CD8-positive, alpha-beta memory T cell (primary cell): ENCODE data around the gene MED27. TPM values are rescaled to one million over a fixed set of nuclear protein-coding genes. Genes with fewer than 3 reads are reported as not detected.

Experiments used
- CTCF ChIA-PET: fragments of 350-600 bp; sonication (Branson Sonifier 250); formaldehyde crosslinking; loops from one replicate; lab custom pipeline; 2021; ENCODE audit warnings: antibody characterized with exemption; lab: Charles Lee
- POLR2A ChIA-PET: fragments of 350-600 bp; sonication (Branson Sonifier 250); formaldehyde crosslinking; loops from one replicate; lab custom pipeline; 2021; ENCODE audit warnings: antibody characterized with exemption; lab: Charles Lee
- DNase-seq, 5 donors: peaks; one replicate each; pipeline versions ENCODE4 v3.0.0 to v3.0.0-alpha.2; 2020 to 2022; ENCODE audit warnings: mixed read lengths in 1 of 5
- H3K27ac ChIP-seq: one replicate; pipeline ENCODE4 v1.7.0; 2013; ENCODE audit warnings: low read depth, mild to moderate bottlenecking, low read length, moderate library complexity
- H3K27me3 ChIP-seq: 2 replicates; pipeline ENCODE4 v1.7.0; 2013; ENCODE audit warnings: low read length, mild to moderate bottlenecking; ENCODE audit not compliant: insufficient read depth, poor library complexity, severe bottlenecking
- H3K36me3 ChIP-seq: 2 replicates; pipeline ENCODE4 v1.7.0; 2013; ENCODE audit warnings: mild to moderate bottlenecking, low read length, moderate library complexity; ENCODE audit not compliant: insufficient read depth
- H3K4me1 ChIP-seq: 2 replicates; pipeline ENCODE4 v1.7.0; 2013; ENCODE audit warnings: mild to moderate bottlenecking, low read length, moderate library complexity; ENCODE audit not compliant: insufficient read depth
- H3K4me3 ChIP-seq: 2 replicates; pipeline ENCODE4 v1.7.0; 2013; ENCODE audit warnings: mild to moderate bottlenecking, low read length
- H3K9me3 ChIP-seq: 2 replicates; pipeline ENCODE4 v1.7.0; 2013; ENCODE audit warnings: mild to moderate bottlenecking, low read length
- H3K27ac Mint-ChIP-seq, 8 donors: one replicate each; pipeline ENCODE4 v1.8.0; 2020 to 2021; ENCODE audit warnings: mixed read lengths in 8 of 8, mild to moderate bottlenecking in 6 of 8, inconsistent platforms in 3 of 8, moderate library complexity in 3 of 8
- H3K27me3 Mint-ChIP-seq, 2 donors: one replicate each; pipeline ENCODE4 v1.8.0; 2020 to 2021; ENCODE audit warnings: mixed read lengths in 2 of 2, mild to moderate bottlenecking in 1 of 2, moderate library complexity in 1 of 2
- H3K36me3 Mint-ChIP-seq, 3 donors: one replicate each; pipeline ENCODE4 v1.8.0; 2020 to 2021; ENCODE audit warnings: mixed read lengths in 3 of 3, inconsistent platforms in 1 of 3, mild to moderate bottlenecking in 1 of 3
- H3K4me1 Mint-ChIP-seq, 3 donors: one replicate each; pipeline ENCODE4 v1.8.0; 2020 to 2021; ENCODE audit warnings: mixed read lengths in 3 of 3, inconsistent platforms in 1 of 3, mild to moderate bottlenecking in 1 of 3
- H3K4me3 Mint-ChIP-seq, 7 donors: one replicate each; pipeline ENCODE4 v1.8.0; 2020 to 2021; ENCODE audit warnings: mixed read lengths in 7 of 7, mild to moderate bottlenecking in 6 of 7, moderate library complexity in 4 of 7, inconsistent platforms in 2 of 7
- H3K9me3 Mint-ChIP-seq, 5 donors: one replicate each; pipeline ENCODE4 v1.8.0; 2020 to 2022; ENCODE audit warnings: mixed read lengths in 5 of 5, mild to moderate bottlenecking in 3 of 5, moderate library complexity in 2 of 5, inconsistent platforms in 1 of 5
- polyA plus RNA-seq: library from polyadenylated mRNA; unstranded; fragments of 300-500 nt; fragmentation: Illumina TruSeq; gene quantifications from one replicate; pipeline ENCODE4 v1.2.3, GENCODE V29; 2021
- total RNA-seq, 2 experiments: library from RNA; stranded (reverse); gene quantifications; one replicate each; pipeline ENCODE4 v1.2.3, GENCODE V29; 2021

The MED27 gene
- total and polyA plus RNA-seq, 3 experiments from 2014 or later: 31.6 to 39.7 (median 35.9) TPM

- POLR2A ChIA-PET: no interaction called here
- no peaks in the 10 kb centered on the region for H3K4me1 ChIP-seq
- H3K9me3 Mint-ChIP-seq: peaks cover 0 to 4% (median 0%) of the 10 kb centered on the region in 5 donors
These were observed 111.0 kb downstream of the MED27 start for GRCh38 chr9:131968632-131969031.

GRCh38 chr9:131965841-131966240 is 113.8 kb downstream of the MED27 start:
- H3K27me3 Mint-ChIP-seq: no peaks in the 10 kb centered on the region
- H3K9me3 Mint-ChIP-seq: no peaks in the 10 kb centered on the region
- CTCF ChIA-PET: no interaction called here
- H3K36me3 Mint-ChIP-seq: peaks cover 0 to 12% (median 9%) of the 10 kb centered on the region in 3 donors
- no peaks in the 10 kb centered on the region for H3K9me3 ChIP-seq
- H3K27ac ChIP-seq: no peak overlapping the region
- H3K4me1 Mint-ChIP-seq: peaks cover 5 to 7% (median 5%) of the 10 kb centered on the region in 3 donors
- POLR2A ChIA-PET: no interaction called here
- H3K27ac Mint-ChIP-seq: peak overlapping the region in 2 of 8 donors; percentile 12 to 69
- no peak for DNase-seq
- no peaks in the 10 kb centered on the region for H3K27me3 ChIP-seq
- H3K4me3 Mint-ChIP-seq: no peak overlapping the region
- no peaks in the 10 kb centered on the region for H3K4me1 ChIP-seq
- no peak overlapping the region for H3K4me3 ChIP-seq
- no peaks in the 10 kb centered on the region for H3K36me3 ChIP-seq

More at GRCh38 chr9:131968632-131969031, 111.0 kb downstream of the MED27 start:
- H3K27ac Mint-ChIP-seq: peak overlapping the region in 1 of 8 donors; percentile 33
- CTCF ChIA-PET: no interaction called here
- no peaks in the 10 kb centered on the region for H3K9me3 ChIP-seq
- no peaks in the 10 kb centered on the region for H3K27me3 ChIP-seq
- H3K4me3 Mint-ChIP-seq: no peak overlapping the region
- H3K36me3 Mint-ChIP-seq: peaks cover 6 to 19% (median 11%) of the 10 kb centered on the region in 3 donors
- H3K4me3 ChIP-seq: no peak overlapping the region
- no peaks in the 10 kb centered on the region for H3K36me3 ChIP-seq
- peaks cover 5 to 10% (median 9%) of the 10 kb centered on the region in 3 donors for H3K4me1 Mint-ChIP-seq
- H3K27me3 Mint-ChIP-seq: no peaks in the 10 kb centered on the region
- no peak for DNase-seq
- H3K27ac ChIP-seq: no peak overlapping the region

GRCh38 chr9:131965103-131965502 is 114.6 kb downstream of the MED27 start:
- Mint-ChIP-seq H3K27ac (no peak overlapping the region), H3K27me3 (no peaks in the 10 kb centered on the region), H3K4me3 (no peak overlapping the region), H3K4me1 (peaks cover 0 to 7% (median 5%) of the 10 kb centered on the region in 3 donors), H3K9me3 (no peaks in the 10 kb centered on the region), H3K36me3 (peaks cover 0 to 14% (median 11%) of the 10 kb centered on the region in 3 donors)
- Histone ChIP-seq H3K4me1 (no peaks in the 10 kb centered on the region), H3K4me3 (no peak overlapping the region), H3K27me3 (no peaks in the 10 kb centered on the region), H3K36me3 (no peaks in the 10 kb centered on the region), H3K27ac (no peak overlapping the region), H3K9me3 (no peaks in the 10 kb centered on the region)
- DNase-seq: no peak
- ChIA-PET POLR2A (no interaction called here), CTCF (no interaction called here)

GRCh38 chr9:131963072-131964030 is 116.3 kb downstream of the MED27 start:
- CTCF ChIA-PET: no interaction called here

GRCh38 chr9:131961496-131961880 is 118.2 kb downstream of the MED27 start:
- Histone ChIP-seq H3K9me3 (no peaks in the 10 kb centered on the region), H3K4me3 (no peak overlapping the region), H3K27me3 (no peaks in the 10 kb centered on the region), H3K36me3 (no peaks in the 10 kb centered on the region), H3K27ac (no peak overlapping the region), H3K4me1 (no peaks in the 10 kb centered on the region)
- Mint-ChIP-seq H3K4me1 (peaks cover 0 to 5% (median under 1%) of the 10 kb centered on the region in 3 donors), H3K27ac (no peak overlapping the region), H3K9me3 (no peaks in the 10 kb centered on the region), H3K4me3 (no peak overlapping the region), H3K27me3 (no peaks in the 10 kb centered on the region), H3K36me3 (peaks cover 0 to 39% (median 15%) of the 10 kb centered on the region in 3 donors)
- POLR2A ChIA-PET: no interaction called here
- DNase-seq: no peak
- CTCF ChIA-PET: interaction anchor here (2.2 kb wide), 1 partner anchor 10 kb away, joined by 5 read pairs; no protein-coding TSS in a partner anchor

More at GRCh38 chr9:131963072-131964030, 116.3 kb downstream of the MED27 start:
- H3K4me3 Mint-ChIP-seq: no peak overlapping the region
- no peaks in the 10 kb centered on the region for H3K9me3 Mint-ChIP-seq
- H3K27ac ChIP-seq: no peak overlapping the region
- no peaks in the 10 kb centered on the region for H3K4me1 ChIP-seq
- no peak for DNase-seq
- no peaks in the 10 kb centered on the region for H3K36me3 ChIP-seq
- H3K4me1 Mint-ChIP-seq: peaks cover 0 to 7% (median 5%) of the 10 kb centered on the region in 3 donors
- POLR2A ChIA-PET: no interaction called here
- no peaks in the 10 kb centered on the region for H3K27me3 Mint-ChIP-seq
- peak overlapping the region in 1 of 8 donors; percentile 24 for H3K27ac Mint-ChIP-seq
- H3K27me3 ChIP-seq: no peaks in the 10 kb centered on the region
- H3K9me3 ChIP-seq: no peaks in the 10 kb centered on the region
- H3K4me3 ChIP-seq: no peak overlapping the region
- H3K36me3 Mint-ChIP-seq: peaks cover 0 to 30% (median 11%) of the 10 kb centered on the region in 3 donors

GRCh38 chr9:131960851-131961495 is 118.7 kb downstream of the MED27 start:
- H3K27ac Mint-ChIP-seq: no peak overlapping the region
- Histone ChIP-seq H3K4me1 (no peaks in the 10 kb centered on the region), H3K4me3 (no peak overlapping the region), H3K27ac (no peak overlapping the region), H3K36me3 (no peaks in the 10 kb centered on the region), H3K9me3 (no peaks in the 10 kb centered on the region), H3K27me3 (no peaks in the 10 kb centered on the region)
- CTCF ChIA-PET: interaction anchor here (0.6 to 2.2 kb wide), 2 partner anchors 9 to 13 kb away, joined by 3 to 5 read pairs; no protein-coding TSS in a partner anchor
- H3K9me3 Mint-ChIP-seq: no peaks in the 10 kb centered on the region
- POLR2A ChIA-PET: no interaction called here
- no peaks in the 10 kb centered on the region for H3K27me3 Mint-ChIP-seq
- DNase-seq: no peak
- peaks cover 3 to 41% (median 16%) of the 10 kb centered on the region in 3 donors for H3K36me3 Mint-ChIP-seq
- H3K4me3 Mint-ChIP-seq: no peak overlapping the region
- H3K4me1 Mint-ChIP-seq: peaks cover 0 to 6% (median 2%) of the 10 kb centered on the region in 3 donors

GRCh38 chr9:131960311-131960710 is 119.4 kb downstream of the MED27 start:
- no peak for DNase-seq
- Histone ChIP-seq H3K9me3 (no peaks in the 10 kb centered on the region), H3K4me3 (no peak overlapping the region), H3K4me1 (no peaks in the 10 kb centered on the region), H3K27ac (no peak overlapping the region), H3K27me3 (no peaks in the 10 kb centered on the region), H3K36me3 (no peaks in the 10 kb centered on the region)
- Mint-ChIP-seq H3K4me3 (no peak overlapping the region), H3K27ac (no peak overlapping the region), H3K27me3 (no peaks in the 10 kb centered on the region), H3K4me1 (peaks cover 0 to 6% (median 3%) of the 10 kb centered on the region in 3 donors), H3K36me3 (peaks cover 4 to 43% (median 18%) of the 10 kb centered on the region in 3 donors), H3K9me3 (no peaks in the 10 kb centered on the region)
- ChIA-PET CTCF (interaction anchor here (0.6 kb wide), 1 partner anchor 12 kb away, joined by 3 read pairs; no protein-coding TSS in a partner anchor), POLR2A (no interaction called here)
